HepG2 (cell line): ENCODE results near the gene L3MBTL4. TPM values are rescaled to one million over a fixed set of nuclear protein-coding genes. Genes with fewer than 3 reads are reported as not detected.

ENCODE experiments used
- IRX3 ChIP-seq: sonication (generic); formaldehyde crosslinking; IDR thresholded peaks from 2 replicates; pipeline ENCODE4 v1.8.1; 2023; ENCODE audit warnings: mild to moderate bottlenecking, low read depth, missing genetic modification reagents, borderline replicate concordance
- NONO ChIP-seq, 2 experiments: fragments of 450-650 bp in 1 of 2; sonication (generic) in 1 of 2; formaldehyde crosslinking in 1 of 2; IDR thresholded peaks in 1 of 2; conservative IDR thresholded peaks in 1 of 2; 2 replicates each; pipeline versions ENCODE4 v1.6.1 to v1.8.0; 2017 to 2022; ENCODE audit warnings: mild to moderate bottlenecking in 1 of 2, missing genetic modification reagents in 1 of 2, moderate library complexity in 1 of 2
- ONECUT2 ChIP-seq: sonication (generic); formaldehyde crosslinking; IDR thresholded peaks from 2 replicates; pipeline ENCODE4 v1.4.0; 2020; ENCODE audit warnings: missing genetic modification reagents
- YY1 ChIP-seq: IDR thresholded peaks from 2 replicates; pipeline ENCODE4 v1.6.1; 2011; ENCODE audit warnings: low read length, low read depth, moderate library complexity, mild to moderate bottlenecking; ENCODE audit not compliant: insufficient read depth, insufficient replicate concordance
- ZNF556 ChIP-seq: sonication (generic); formaldehyde crosslinking; IDR thresholded peaks from 2 replicates; pipeline ENCODE4 v1.4.0; 2020; ENCODE audit warnings: mild to moderate bottlenecking, missing genetic modification reagents, borderline replicate concordance
- polyA plus RNA-seq, 8 experiments: library from polyadenylated mRNA; depleted of rRNA in 3 of 8; stranded (reverse) in 7 of 8; unstranded in 1 of 8; fragments of >200 nt; fragmentation: Illumina TruSeq in 4 of 8; extraction: Trizol in 4 of 8; gene quantifications; 2 replicates each; pipeline versions ENCODE4 v1.2.1 to v1.2.3, GENCODE V29; 2011 to 2016; ENCODE audit warnings: low read depth in 4 of 8, missing spikeins in 1 of 8, mixed read lengths in 1 of 8; ENCODE audit not compliant: insufficient read depth in 1 of 8
- total RNA-seq, 5 experiments: library from RNA; depleted of rRNA; stranded (reverse); fragments of >200 nt; fragmentation: Illumina TruSeq; extraction: Trizol; gene quantifications; 2 replicates each; pipeline ENCODE4 v1.2.3, GENCODE V29; 2016; ENCODE audit warnings: low read depth in 1 of 5
- TF ChIP-seq, protein P1 (sequence below): sonication (generic); formaldehyde crosslinking; IDR thresholded peaks from 2 replicates; pipeline ENCODE4 v1.4.0; 2020; ENCODE audit warnings: missing genetic modification reagents
- TF ChIP-seq, protein P2 (sequence below): sonication (generic); formaldehyde crosslinking; IDR thresholded peaks from 2 replicates; pipeline ENCODE4 v1.4.0; 2020; ENCODE audit warnings: mild to moderate bottlenecking, missing genetic modification reagents
- TF ChIP-seq, protein P3 (sequence below): sonication (generic); formaldehyde crosslinking; IDR thresholded peaks from 2 replicates; pipeline ENCODE4 v1.4.0; 2020; ENCODE audit warnings: missing genetic modification reagents; ENCODE audit errors: not compliant biosample characterization
- TF ChIP-seq, protein P4 (sequence below): sonication (generic); formaldehyde crosslinking; IDR thresholded peaks from 2 replicates; pipeline ENCODE4 v1.5.0; 2020; ENCODE audit warnings: missing genetic modification reagents, mild to moderate bottlenecking, borderline replicate concordance
- TF ChIP-seq, protein P5 (sequence below): sonication (generic); formaldehyde crosslinking; IDR thresholded peaks from 2 replicates; pipeline ENCODE4 v1.4.0; 2020; ENCODE audit warnings: missing genetic modification reagents

Gene L3MBTL4
- total and polyA plus RNA-seq, 2 of the 13 experiments (the other 11 are each of a cell fraction or from before 2014, with no cell fraction given) = 10.8 to 13.3 TPM

DNA sequence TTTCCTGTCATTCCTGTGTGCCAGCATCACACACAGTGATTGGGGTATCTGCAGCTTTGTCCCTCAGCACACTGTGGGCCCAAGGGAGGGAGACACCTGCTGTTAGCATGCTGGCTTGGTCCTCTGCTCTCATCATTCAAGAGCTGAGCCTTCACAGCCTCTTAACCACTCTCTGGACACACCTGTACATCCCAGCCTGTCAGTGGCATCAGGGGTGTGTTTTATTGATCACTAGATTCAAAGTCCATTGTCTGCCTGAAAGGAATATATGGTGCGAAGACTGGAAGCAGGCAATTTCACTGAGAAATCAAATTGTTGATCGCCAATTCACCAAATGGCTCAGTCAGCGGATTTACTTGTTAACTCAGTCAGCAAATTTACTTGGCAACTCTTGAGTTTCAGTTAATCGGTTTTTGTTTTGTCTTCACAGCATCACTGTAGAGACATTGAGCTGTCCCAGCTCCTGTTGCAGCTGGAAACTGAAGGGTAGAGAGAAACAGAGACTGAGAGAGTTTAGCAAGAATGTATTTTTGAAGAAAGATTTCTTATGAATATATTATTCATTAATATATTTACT lies 463.1 kb downstream of the L3MBTL4 start (continued):
- TF ChIP-seq, protein P1, sequence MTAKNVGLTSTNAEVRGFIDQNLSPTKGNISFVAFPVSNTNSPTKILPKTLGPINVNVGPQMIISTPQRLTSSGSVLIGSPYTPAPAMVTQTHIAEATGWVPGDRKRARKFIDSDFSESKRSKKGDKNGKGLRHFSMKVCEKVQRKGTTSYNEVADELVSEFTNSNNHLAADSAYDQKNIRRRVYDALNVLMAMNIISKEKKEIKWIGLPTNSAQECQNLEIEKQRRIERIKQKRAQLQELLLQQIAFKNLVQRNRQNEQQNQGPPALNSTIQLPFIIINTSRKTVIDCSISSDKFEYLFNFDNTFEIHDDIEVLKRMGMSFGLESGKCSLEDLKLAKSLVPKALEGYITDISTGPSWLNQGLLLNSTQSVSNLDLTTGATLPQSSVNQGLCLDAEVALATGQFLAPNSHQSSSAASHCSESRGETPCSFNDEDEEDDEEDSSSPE (CRISPR knock-in tag) = no peak
- TF ChIP-seq NONO (IDR thresholded peaks at IDR 0.05) = no peak
- no peak for TF ChIP-seq NONO (CRISPR knock-in tag; conservative IDR thresholded peaks at IDR 0.05)
- no peak for TF ChIP-seq ZNF556 (CRISPR knock-in tag)
- no peak for TF ChIP-seq ONECUT2 (CRISPR knock-in tag)
- TF ChIP-seq, protein P2, sequence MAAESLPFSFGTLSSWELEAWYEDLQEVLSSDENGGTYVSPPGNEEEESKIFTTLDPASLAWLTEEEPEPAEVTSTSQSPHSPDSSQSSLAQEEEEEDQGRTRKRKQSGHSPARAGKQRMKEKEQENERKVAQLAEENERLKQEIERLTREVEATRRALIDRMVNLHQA (CRISPR knock-in tag) = no peak
- no peak for TF ChIP-seq IRX3 (CRISPR knock-in tag)
- TF ChIP-seq, protein P3, sequence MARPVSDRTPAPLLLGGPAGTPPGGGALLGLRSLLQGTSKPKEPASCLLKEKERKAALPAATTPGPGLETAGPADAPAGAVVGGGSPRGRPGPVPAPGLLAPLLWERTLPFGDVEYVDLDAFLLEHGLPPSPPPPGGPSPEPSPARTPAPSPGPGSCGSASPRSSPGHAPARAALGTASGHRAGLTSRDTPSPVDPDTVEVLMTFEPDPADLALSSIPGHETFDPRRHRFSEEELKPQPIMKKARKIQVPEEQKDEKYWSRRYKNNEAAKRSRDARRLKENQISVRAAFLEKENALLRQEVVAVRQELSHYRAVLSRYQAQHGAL (CRISPR knock-in tag) = no peak
- no peak for TF ChIP-seq YY1
- TF ChIP-seq, protein P4, sequence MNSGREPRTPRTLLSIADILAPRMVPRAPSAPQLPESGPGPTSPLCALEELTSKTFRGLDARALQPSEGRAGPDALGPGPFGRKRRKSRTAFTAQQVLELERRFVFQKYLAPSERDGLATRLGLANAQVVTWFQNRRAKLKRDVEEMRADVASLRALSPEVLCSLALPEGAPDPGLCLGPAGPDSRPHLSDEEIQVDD (CRISPR knock-in tag) = no peak
- TF ChIP-seq, protein P5, sequence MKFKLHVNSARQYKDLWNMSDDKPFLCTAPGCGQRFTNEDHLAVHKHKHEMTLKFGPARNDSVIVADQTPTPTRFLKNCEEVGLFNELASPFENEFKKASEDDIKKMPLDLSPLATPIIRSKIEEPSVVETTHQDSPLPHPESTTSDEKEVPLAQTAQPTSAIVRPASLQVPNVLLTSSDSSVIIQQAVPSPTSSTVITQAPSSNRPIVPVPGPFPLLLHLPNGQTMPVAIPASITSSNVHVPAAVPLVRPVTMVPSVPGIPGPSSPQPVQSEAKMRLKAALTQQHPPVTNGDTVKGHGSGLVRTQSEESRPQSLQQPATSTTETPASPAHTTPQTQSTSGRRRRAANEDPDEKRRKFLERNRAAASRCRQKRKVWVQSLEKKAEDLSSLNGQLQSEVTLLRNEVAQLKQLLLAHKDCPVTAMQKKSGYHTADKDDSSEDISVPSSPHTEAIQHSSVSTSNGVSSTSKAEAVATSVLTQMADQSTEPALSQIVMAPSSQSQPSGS = no peak
